Stimulated activated CD8-positive, alpha-beta memory T cell treated with anti-CD3 and anti-CD28 coated beads, Interleukin-12 subunit alpha, Interleukin-12 subunit beta, amount 100 ng/mL, for 4 hours (primary cell): Measurements from ENCODE around the gene XG.
"Not testable (repeated sequence)": the region's sequence is repeated elsewhere in the genome, so short reads cannot be mapped to it uniquely, and the experiment has no call there.

Experiments
- DNase-seq: peaks from one replicate; pipeline ENCODE4 v3.0.0-alpha.2; 2020; ENCODE audit warnings: low read depth

XG gene, protein sequence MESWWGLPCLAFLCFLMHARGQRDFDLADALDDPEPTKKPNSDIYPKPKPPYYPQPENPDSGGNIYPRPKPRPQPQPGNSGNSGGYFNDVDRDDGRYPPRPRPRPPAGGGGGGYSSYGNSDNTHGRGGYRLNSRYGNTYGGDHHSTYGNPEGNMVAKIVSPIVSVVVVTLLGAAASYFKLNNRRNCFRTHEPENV

GRCh38 chrX:2751874-2752300 lies at the start of gene XG:
Gene XG, plus strand, starts transcription at chrX:2752040. Its CDS starts 235 bp downstream, at chrX:2752275.
- DNase-seq: not testable (repeated sequence)

- no peak for DNase-seq
Measured at GRCh38 chrX:2703991-2704369, 47.9 kb upstream of the XG start.

DNA sequence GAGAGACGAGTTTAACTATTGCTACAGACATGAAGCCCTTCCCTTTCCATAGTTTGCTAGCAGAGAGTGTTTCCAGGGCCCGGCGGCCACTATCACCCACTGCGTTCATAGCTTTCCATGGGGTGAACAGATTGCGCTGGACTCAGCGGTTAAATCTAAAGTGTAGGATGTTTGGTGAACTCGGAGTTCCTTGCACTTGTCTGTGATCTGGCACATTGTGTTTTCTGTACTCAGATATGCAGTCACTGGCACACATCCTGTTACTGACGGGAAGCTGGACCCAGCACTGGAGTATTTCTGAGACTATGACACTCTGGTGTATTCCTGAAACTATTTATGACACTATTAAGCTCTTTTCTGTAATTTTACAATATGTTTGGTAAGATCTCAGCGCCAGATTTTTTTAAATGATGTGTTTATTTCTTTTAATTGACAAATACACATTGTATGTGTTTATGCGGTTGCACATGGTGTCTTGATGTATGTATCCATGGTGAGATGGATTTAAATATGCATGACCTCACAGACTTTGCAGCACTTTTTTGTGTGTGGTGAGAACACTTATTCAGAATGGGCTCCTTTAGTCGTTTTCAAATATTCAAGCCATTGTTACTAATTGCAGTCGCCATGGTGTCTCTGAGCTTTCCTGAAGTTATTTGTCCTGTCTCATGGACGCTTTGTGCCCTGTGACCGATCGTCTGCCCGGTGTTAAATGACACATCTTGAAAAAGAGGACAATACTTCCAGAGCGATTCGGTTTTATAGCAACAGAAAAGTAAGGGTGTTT lies 46.6 kb upstream of the XG start:
- DNase-seq: no peak

DNA sequence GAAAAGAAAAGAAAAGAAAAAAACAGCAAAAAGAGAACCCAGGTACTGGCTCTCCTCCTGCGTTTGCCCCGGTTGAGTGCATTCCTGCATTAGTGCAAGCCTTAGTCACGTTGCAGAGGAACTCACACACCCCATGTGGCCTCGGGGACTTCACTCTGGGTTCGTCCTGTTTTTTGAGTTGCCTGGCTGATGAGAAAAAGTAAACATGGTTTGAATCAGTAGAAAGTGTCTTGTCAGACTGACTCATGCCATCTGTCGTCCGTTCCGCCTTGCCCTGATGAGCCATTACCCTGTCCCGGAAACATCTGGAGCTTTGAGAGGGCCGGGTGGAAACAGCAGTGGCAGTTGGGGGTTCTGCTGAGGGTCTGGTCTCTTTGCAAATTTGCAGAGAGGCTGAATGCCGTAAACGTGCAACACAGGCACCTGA lies 44.5 kb upstream of the XG start:
- DNase-seq: peak; percentile 36

GRCh38 chrX:2708021-2708420 lies 43.8 kb upstream of the XG start:
- DNase-seq: no peak

DNA sequence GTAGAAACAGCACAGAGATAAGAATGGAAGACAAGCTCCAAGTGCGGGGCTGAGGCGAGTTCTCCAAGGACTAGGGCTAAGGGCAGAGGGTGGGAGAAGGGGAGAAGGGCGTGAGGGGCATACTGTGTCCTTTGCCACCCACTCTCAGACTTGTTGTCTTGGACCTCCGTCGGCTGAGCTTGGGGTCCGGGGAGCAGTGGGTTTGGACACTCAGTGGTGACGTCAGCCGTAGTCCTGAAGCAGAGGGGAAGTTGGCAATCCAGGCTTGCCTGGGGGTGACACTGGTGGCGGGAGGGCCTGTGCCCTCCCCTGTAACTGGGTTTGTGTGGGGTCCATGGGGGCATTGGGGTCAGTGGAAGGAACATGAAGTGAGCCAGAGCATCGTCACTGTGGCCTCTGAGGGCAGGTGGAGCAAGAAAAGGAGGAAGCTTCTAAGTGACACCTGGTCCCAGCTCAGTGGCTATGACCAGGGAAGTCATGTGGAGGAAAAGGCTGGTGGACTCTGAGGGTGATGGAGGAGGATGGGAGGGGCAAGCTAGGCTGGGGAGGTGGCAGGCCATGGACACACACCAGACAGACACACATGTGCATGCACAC lies 43.1 kb upstream of the XG start:
- DNase-seq: no peak

DNA sequence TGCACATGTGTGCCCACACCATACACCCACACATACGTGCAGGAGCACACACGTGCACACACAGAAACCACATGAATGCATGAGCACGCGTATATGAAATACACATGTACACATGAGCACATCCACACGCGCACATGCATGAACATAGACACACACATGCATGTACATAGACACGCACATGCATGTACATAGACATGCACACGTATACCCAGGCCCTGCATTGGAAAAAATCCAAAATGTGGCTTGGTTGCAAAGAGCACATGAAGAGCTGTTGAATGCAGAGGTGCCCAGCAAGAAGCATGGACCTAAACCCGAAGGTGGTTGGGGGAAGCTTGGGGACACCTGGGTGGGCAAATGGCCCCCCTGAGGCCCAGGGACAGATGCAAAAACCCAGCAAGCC lies 42.3 kb upstream of the XG start:
- DNase-seq: no peak

- no peak for DNase-seq
Measured at GRCh38 chrX:2710041-2710840, 41.6 kb upstream of the XG start.

- DNase-seq: no peak
Measured at GRCh38 chrX:2711441-2711840, 40.4 kb upstream of the XG start.

GRCh38 chrX:2712428-2712827 lies 39.4 kb upstream of the XG start:
- no peak for DNase-seq

DNA sequence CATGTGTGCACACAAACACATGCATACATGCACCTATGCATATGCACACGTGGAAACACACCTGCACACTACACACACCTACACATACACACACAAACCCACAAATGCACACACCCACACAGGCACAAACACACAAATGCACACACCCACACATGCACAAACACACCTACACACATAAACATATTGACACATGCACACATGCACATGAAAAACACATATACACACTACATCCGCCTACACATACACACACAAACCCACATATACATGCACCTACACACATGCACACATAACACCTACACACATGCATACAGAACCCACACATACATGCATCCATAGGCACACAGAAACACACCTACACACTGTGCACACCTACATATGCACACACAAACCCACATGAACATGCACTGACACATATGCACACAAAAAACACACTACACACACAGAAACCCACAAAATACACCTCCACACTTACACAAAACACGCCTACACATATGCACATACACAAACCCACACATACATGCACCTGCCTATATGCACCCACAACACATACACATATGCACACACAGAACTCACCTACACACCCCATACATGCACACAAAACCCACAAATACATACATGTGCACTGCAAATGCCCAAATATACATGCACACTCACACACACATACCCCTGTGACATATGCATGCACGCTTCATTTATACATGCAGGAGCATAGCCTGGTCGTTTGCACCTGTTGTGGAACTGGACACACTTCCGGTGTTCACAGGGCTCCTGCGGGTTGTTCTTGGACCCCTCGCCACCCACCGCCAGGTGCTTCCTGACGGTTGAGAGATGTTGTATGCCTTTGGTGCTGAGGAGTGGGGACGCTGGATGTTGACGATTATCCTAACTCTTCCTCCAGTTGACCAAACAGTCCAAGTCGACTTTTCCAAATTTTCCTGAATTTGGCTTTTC lies 38.7 kb upstream of the XG start:
- DNase-seq: no peak

GRCh38 chrX:2714551-2714950 lies 37.3 kb upstream of the XG start:
- no peak for DNase-seq

GRCh38 chrX:2715066-2715600 lies 36.7 kb upstream of the XG start:
- no peak for DNase-seq

DNA sequence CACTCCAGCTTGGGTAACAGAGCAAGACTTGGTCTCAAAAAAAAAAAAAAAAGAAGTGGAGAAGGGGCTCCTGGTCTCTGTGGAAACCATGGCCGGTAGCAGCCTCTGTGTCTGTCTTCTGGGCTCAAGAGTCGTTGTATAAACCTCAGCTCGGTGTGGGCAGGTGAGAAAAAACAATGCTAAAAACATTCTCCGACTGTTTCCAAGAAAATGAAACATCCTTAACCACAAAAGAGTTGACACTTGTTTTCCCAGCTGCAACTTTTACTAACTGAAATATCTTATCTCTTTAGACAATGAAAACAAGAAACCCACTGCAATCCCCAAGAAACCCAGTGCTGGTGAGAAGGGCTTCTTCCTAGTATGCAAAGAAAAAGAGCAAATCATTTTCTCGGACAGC lies 34.5 kb upstream of the XG start:
- no peak for DNase-seq

DNA sequence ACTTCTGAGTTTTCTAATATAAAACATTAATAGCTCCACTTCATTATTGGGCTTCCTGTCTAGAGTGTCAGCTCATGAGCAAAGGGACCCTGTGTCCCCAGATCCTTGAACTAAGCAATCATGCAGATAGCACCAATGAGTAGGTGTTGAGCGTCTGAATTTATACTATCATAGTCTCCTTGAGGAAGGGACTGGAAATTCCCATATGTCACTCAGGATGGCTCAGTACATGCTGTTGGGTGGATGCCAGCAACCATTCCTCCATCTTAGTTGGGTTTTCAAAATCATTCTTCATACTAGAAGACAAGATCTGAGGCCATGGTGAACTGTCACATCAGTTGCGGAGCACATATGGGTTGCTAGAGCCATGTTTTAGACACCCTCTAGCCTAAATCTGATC lies 33.0 kb upstream of the XG start:
- DNase-seq: no peak

GRCh38 chrX:2719774-2720447 lies 31.9 kb upstream of the XG start:
- DNase-seq: no peak

- no peak for DNase-seq
Measured at GRCh38 chrX:2723286-2723879, 28.5 kb upstream of the XG start.

GRCh38 chrX:2727264-2727663 lies 24.6 kb upstream of the XG start:
- DNase-seq: not testable (repeated sequence)

DNA sequence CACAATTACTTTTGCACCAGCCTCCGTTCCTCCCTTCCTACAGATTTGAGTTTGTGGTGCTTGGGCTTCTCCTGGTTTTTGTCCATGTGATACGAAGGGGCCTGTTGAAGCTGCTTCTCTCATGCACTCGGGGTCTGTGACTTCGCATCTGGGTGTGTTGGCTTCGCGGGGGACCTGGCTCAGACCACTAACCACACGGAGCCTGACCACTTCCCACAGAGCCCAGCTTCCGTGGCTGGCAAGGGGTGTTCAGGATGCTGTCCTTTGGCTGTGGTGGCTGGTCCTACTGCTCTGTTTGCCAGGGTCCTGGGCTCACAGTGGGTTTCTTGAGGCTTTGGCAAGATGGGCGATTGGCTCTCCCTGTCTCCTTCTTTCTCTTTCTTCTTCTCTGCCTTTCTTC lies 19.8 kb upstream of the XG start:
- DNase-seq: no peak

DNA sequence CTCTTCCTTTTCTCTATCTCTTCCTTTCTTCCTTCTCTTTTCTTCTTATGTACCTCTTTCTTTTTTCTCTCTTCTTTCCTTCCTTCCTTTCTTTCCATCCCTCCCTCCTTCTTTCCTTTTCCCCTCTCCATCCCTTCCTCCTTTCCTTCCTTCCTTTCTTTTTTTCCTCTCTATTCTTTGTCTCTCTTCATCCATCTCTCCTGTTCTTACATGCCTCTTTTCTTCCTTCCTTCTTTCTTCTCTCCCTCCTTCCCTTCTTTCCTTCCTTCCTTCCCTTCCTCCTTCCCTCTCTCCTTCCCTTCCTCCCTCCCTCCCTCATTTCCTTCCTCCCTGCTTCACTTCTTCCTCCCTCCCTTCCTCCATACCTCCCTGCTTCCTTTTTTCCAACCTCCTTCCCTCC lies 19.2 kb upstream of the XG start:
- no peak for DNase-seq
